ENCODE results near the gene CLCN2.
A peak's percentile ranks its signal among the peaks of the same experiment; 100 is the strongest.

Gene CLCN2

DNA sequence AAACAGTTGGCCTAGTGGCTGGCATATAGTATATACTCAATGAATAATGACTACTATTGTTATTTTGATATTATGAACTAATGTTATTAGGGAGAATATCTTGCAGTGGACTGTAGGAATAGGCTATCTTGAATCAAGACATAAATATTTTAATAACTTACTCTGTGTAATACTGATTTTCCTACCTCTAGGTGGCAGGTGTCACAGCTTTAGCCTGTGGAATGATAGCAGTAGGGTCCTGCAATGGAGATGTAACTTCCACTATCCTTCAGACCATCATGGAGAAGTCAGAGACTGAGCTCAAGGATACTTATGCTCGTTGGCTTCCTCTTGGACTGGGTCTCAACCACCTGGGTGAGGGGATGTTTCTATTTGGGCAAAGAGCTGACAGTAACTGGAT lies 55.8 kb downstream of the CLCN2 start:
- H3K27me3 ChIP-seq (ENCODE audit: control insufficient read depth in 1 of 2, insufficient read depth in 2 of 2, low read length in 2 of 2) = no peaks in the 10 kb centered on the region
- H3K36me3 ChIP-seq (ENCODE audit: control insufficient read depth in 2 of 2, insufficient read depth in 2 of 2, low read length in 2 of 2) = peaks cover 67 to 72% of the 10 kb centered on the region in 2 donors
- H3K9ac ChIP-seq (ENCODE audit: low read length in 2 of 2) = no peak overlapping the region
- H3K4me1 ChIP-seq (ENCODE audit: control insufficient read depth, insufficient read depth, low read length) = peaks cover 3% of the 10 kb centered on the region
- no peaks in the 10 kb centered on the region for H3K9me3 ChIP-seq (ENCODE audit: control insufficient read depth in 2 of 2, low read length in 2 of 2)
- H3K27ac ChIP-seq (ENCODE audit: low read length) = no peak overlapping the region
- no peak overlapping the region for H3K4me3 ChIP-seq (ENCODE audit: low read length in 2 of 2)

DNA sequence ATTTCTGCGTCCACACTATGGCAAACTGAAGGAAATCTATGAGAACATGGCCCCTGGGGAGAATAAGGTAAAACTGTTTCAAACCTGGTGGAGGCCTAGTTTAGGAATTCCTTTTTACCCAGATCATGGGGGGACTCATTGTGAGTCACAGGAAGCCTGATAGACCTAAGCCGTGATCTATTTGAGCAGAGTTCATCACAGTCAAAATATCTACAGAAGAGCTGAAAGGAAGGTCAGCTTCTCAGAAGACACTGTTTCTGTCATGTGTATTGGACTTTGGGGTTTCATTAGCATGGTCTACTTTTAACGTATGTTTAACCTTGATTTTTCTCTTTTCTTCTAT lies 61.1 kb downstream of the CLCN2 start:
- Histone ChIP-seq H3K9ac (ENCODE audit: low read length in 2 of 2) (peak overlapping the region; percentile 91 to 94), H3K4me1 (ENCODE audit: control insufficient read depth, insufficient read depth, low read length) (peaks cover 14% of the 10 kb centered on the region), H3K36me3 (ENCODE audit: control insufficient read depth in 2 of 2, insufficient read depth in 2 of 2, low read length in 2 of 2) (peaks cover 40% of the 10 kb centered on the region in 2 donors), H3K4me3 (ENCODE audit: low read length in 2 of 2) (peak overlapping the region; percentile 93 to 100), H3K9me3 (ENCODE audit: control insufficient read depth in 2 of 2, low read length in 2 of 2) (no peaks in the 10 kb centered on the region), H3K27ac (ENCODE audit: low read length) (no peak overlapping the region), H3K27me3 (ENCODE audit: control insufficient read depth in 1 of 2, insufficient read depth in 2 of 2, low read length in 2 of 2) (no peaks in the 10 kb centered on the region)

DNA sequence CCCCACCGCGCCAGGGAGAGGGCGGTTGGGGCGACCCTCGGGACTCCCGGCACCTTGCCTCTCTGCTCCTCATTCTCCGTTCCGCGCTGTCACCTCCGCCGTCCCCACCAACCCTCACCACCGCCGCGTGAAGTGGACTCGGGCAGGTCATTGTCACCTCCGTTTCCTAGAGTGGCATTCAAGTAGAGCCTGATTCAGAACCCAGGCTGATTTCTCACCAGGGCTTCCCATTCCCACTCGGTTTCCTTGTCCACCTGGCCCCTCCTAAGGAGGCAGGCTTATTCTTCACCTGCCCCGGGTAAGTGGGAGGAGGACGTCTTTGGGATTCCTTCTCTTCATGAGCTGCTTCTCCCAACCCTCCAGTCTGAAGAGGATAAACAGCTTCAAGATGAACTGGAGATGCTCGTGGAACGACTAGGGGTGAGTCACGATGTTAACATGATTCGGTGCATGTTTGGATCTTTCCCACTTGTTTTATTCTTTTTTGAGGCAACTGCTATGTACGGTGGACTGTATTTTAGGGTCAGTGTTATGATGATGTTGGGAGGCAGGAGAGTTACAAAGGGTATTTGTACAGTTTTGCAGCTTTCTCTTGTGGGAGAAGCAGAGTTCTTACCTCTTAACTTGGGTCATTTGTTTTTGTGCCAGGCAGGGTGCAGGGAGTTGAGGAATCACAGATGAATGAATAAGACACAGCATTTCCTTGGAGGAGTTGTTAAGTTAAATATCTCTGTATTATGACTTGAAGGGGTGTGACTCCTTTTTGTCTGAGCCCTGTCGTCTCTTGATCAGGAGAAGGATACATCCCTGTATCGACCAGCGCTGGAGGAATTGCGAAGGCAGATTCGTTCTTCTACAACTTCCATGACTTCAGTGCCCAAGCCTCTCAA lies 61.7 kb downstream of the CLCN2 start:
- H3K4me1 ChIP-seq (ENCODE audit: control insufficient read depth, insufficient read depth, low read length) = peaks cover 14% of the 10 kb centered on the region
- H3K27me3 ChIP-seq (ENCODE audit: control insufficient read depth in 1 of 2, insufficient read depth in 2 of 2, low read length in 2 of 2) = no peaks in the 10 kb centered on the region
- H3K9me3 ChIP-seq (ENCODE audit: control insufficient read depth in 2 of 2, low read length in 2 of 2) = no peaks in the 10 kb centered on the region
- H3K36me3 ChIP-seq (ENCODE audit: control insufficient read depth in 2 of 2, insufficient read depth in 2 of 2, low read length in 2 of 2) = peaks cover 37 to 38% of the 10 kb centered on the region in 2 donors
- peak overlapping the region; percentile 91 to 94 for H3K9ac ChIP-seq (ENCODE audit: low read length in 2 of 2)
- H3K4me3 ChIP-seq (ENCODE audit: low read length in 2 of 2) = peak overlapping the region; percentile 93 to 100
- no peak overlapping the region for H3K27ac ChIP-seq (ENCODE audit: low read length)

DNA sequence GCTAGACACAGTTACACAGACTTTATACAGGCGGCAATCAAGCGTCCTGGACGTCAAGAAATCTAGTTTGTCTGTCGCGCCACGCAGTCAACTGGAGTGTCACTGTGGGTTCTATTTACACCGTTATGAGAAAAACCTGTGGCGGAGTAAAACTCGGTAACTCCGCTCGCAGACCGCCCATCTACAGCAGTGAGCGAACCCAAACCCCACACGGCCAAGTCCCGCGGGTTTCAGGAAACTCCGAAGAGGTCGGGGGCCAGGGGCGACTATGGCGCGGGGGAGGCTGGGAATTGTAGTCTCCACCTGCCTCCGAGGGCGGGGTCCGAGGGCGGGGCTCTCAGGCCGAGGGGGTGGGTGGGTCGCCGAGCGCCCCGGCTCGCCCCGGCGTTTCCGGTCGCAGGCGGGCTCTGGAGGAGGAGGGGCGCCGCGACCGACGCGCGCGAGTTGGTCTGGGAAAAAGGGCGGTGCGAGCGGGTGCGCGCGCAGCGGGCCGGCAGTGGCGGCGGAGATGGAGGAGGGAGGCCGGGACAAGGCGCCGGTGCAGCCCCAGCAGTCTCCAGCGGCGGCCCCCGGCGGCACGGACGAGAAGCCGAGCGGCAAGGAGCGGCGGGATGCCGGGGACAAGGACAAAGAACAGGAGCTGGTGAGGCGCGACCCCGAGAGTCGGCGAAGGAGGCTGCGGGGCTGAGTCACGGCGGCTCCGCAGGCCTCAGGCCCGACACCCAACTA lies 62.5 kb downstream of the CLCN2 start, which contains the start of gene PSMD2:
TSS of gene PSMD2 (plus strand) at position 483 of the 729 bp plus-strand sequence. CDS start at position 509, 26 bp downstream.
- Histone ChIP-seq H3K4me1 (ENCODE audit: control insufficient read depth, insufficient read depth, low read length) (peaks cover 14% of the 10 kb centered on the region), H3K27ac (ENCODE audit: low read length) (peak within 1 kb of the TSS; percentile 82), H3K36me3 (ENCODE audit: control insufficient read depth in 2 of 2, insufficient read depth in 2 of 2, low read length in 2 of 2) (peaks cover 31 to 32% of the 10 kb centered on the region in 2 donors)

DNA sequence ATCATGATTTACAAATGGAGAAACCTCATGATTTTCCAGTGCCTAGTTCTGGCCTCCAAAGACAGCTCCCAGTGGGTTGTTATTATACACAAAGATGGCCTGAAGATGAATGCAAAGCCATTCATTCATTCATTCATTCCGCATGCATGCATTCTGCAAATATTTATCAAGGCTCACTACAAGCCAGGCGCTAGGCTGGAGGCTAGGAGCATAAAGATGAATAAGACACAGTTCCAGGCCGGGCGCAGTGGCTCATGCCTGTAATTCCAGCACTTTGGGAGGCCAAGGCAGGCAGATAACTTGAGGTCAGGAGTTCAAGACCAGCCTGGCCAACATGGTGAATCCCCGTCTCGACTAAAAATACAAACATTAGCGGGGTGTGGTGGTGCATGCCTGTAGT lies 64.8 kb downstream of the CLCN2 start:
- peaks cover 8 to 9% of the 10 kb centered on the region in 2 donors for H3K36me3 ChIP-seq (ENCODE audit: control insufficient read depth in 2 of 2, insufficient read depth in 2 of 2, low read length in 2 of 2)
- no peaks in the 10 kb centered on the region for H3K27me3 ChIP-seq (ENCODE audit: control insufficient read depth in 1 of 2, insufficient read depth in 2 of 2, low read length in 2 of 2)
- H3K4me1 ChIP-seq (ENCODE audit: control insufficient read depth, insufficient read depth, low read length) = peaks cover 14% of the 10 kb centered on the region
- H3K4me3 ChIP-seq (ENCODE audit: low read length in 2 of 2) = no peak overlapping the region
- no peak overlapping the region for H3K9ac ChIP-seq (ENCODE audit: low read length in 2 of 2)
- no peaks in the 10 kb centered on the region for H3K9me3 ChIP-seq (ENCODE audit: control insufficient read depth in 2 of 2, low read length in 2 of 2)
- H3K27ac ChIP-seq (ENCODE audit: low read length) = no peak overlapping the region

More for the DNA sequence above, 62.5 kb downstream of the CLCN2 start, which contains the start of gene PSMD2:
- no peaks in the 10 kb centered on the region for H3K9me3 ChIP-seq (ENCODE audit: control insufficient read depth in 2 of 2, low read length in 2 of 2)
- H3K9ac ChIP-seq (ENCODE audit: low read length in 2 of 2) = peak within 1 kb of the TSS; percentile 94 to 98
- peak within 1 kb of the TSS; percentile 93 to 100 for H3K4me3 ChIP-seq (ENCODE audit: low read length in 2 of 2)
- no peaks in the 10 kb centered on the region for H3K27me3 ChIP-seq (ENCODE audit: control insufficient read depth in 1 of 2, insufficient read depth in 2 of 2, low read length in 2 of 2)
